C4-2B (cell line): ENCODE results near the gene RHOG.

ENCODE experiments used
- CTCF ChIP-seq: fragments of 450-650 bp; conservative IDR thresholded peaks from 2 replicates; pipeline ENCODE4 v1.5.1; 2017; ENCODE audit warnings: mild to moderate bottlenecking
- ZFX ChIP-seq: fragments of 450-650 bp; IDR thresholded peaks from 2 replicates; pipeline ENCODE4 v1.6.1; 2017

DNA sequence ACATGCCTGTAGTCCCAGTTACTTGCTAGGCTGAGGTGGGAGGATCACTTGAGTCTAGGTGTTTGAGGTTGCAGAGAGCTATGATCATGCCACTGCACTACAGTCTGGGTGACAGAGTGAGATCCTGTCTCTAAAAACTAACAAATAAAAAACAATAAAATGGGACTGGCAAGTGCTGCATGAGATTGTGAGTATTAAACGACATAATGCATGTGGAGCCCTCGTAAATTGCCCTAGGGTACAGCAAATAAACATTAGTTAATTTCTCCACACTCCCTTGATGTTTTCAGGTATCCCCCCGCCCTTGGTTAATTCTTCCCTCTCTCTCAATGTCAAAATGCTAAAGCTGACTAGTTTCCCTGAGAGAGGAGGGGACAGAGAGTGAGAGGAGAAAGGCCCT, 4.9 kb upstream of the RHOG start:
- no peak for TF ChIP-seq CTCF
- no peak for TF ChIP-seq ZFX
